OCI-M2 (cell line): ENCODE results near the gene NT5C2.
"Not testable (repeated sequence)": the region's sequence is repeated elsewhere in the genome, so short reads cannot be mapped to it uniquely, and the experiment has no call there.

ENCODE experiments used
- DNase-seq: peaks from one replicate; lab custom pipeline; 2025; ENCODE audit not compliant: unreplicated experiment; lab: John Stamatoyannopoulos, UW

The NT5C2 gene

DNA sequence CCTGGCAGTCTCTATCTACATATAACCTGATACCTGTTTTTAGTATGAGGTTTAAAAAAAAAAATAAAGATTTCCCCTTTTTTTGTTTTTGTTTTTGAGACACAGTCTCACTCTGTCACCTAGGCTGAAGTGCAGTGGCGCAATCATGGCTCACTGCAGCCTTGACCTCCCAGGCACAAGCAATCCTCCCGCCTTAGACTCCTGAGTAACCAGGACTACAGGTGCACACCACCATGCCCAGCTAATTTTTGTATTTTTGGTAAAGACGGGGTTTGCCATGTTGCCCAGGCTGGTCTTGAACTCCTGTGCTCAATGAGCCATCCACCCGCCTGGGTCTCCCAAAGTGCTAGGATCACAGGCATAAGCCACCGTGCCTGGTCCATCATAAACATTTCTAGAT lies 25.5 kb downstream of the NT5C2 start:
- not testable (repeated sequence) for DNase-seq

DNA sequence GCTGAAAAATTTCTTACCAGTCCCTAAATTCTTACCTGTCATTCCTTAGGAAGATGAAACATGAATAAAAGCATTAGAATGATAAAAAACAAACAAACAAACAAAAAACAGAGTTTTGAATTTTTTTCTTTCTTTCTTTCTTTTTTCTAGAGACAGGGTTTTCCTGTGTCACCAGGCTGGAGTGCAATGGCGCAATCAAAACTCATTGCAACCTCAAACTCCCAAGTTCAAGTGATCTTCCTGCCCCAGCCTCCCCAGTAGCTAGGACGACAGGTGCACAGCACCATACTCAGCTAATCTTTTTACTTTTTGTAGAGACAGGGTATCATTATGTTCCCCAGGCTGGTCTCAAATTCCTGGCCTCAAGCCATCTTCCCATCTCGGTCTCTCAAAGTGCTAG lies 26.5 kb downstream of the NT5C2 start:
- no peak for DNase-seq

DNA sequence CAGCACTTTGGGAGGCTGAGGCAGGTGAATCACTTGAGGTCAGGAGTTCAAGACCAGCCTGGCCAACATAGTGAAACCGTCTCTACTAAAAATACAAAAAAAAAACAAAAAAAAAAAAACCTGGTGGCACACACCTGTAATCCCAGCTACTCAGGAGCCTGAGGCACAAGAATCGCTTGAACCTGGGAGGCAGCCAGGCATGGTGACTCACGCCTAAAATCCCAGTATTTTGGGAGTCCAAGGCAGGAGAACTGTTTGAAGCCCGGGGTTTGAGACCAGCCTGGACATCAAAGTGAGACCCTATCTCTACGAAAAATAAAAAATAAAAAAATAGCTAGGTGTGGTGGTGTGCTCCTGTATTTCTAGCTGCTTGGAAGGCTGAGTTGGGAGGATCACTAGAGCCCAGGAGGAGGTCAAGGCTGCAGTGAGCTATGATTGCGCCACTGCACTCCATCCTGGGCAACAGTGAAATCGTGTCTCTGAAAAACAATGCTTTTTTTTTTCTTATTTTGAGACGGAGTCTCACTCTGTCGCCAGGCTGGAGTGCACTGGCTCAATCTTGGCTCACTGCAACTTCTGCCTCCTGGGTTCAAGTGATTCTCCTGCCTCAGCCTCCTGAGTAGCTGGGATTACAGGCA lies 29.2 kb downstream of the NT5C2 start:
- not testable (repeated sequence) for DNase-seq

GRCh38 chr10:103157246-103157645 lies 35.8 kb downstream of the NT5C2 start:
- DNase-seq = no peak

GRCh38 chr10:103155471-103156085 lies 37.5 kb downstream of the NT5C2 start:
- no peak for DNase-seq

DNA sequence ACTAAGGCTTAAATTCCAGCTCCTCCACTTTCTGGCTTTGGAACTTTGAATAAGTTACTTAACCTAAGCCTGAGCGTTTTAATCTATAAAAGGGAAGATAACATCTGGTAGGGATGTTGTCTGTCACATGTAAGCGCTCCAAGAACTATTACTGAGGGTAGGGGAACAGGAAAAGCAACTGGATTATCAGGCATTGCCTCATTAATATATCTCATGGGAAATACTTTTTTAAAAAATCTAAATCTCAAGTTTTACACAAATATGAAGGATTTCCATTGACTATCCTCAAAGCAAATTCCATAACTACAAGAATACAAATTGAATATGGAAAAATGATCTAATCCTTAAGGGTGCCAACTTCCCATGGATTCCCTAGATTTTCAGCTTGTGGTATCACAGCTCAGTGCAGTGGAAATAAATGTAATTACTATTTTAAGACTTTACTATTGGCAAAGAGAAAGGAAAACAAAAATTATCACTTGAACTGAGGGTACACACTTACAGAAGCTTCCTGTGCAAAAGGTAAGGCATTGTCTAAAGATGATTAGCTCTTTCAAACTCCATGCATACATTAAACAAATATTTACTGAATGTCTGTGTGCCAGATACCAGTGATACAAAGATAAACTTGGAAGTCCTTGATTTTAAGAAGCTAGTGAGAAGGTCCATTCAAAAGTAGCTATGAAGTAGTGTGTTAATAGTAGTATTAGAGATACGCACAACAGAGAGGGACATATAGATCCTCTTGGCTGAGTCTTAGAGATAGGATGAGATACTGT lies 38.4 kb downstream of the NT5C2 start:
- DNase-seq = no peak

DNA sequence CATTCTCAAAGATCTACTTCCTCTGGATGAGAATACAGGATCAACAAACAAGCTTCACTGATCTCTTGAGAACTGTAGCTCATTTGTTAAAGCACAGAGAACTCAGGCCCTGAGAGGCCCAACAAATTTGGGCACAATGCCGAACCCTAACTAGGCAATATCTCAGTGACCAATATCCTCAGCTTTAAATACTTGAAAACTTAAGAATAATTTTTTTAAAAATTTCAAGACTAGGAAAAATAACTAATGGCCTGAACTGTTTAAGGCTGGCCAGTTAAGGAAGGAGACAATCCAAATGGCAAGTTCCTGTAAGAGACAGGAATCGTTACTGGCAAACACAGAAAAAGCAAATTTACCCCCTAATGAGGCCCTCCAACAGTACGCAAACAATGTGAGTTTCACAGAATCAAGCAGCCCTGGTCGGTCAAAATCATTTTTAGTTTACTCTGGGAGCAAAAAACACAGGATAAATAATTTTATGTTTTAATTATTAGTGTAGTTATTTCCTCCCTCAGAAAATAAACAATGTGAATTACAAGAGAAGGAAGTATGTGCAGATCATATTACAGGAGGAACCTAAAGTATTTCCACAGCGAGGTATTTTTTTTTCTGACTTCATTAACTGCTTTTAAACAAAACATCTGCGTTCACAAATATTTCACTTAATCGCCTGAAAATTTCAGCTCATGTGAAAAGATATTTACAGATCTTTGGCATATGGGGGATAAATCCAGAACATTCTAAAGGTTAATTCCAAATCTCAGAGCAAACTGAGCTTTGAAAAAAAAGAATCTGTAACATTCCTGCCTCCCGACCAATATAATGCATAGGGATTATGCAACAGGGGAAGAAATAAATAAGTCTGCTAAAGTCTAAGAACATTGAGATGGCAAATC lies 39.5 kb downstream of the NT5C2 start:
- DNase-seq = no peak

GRCh38 chr10:103149991-103150622 lies 43.0 kb downstream of the NT5C2 start:
- DNase-seq = no peak

DNA sequence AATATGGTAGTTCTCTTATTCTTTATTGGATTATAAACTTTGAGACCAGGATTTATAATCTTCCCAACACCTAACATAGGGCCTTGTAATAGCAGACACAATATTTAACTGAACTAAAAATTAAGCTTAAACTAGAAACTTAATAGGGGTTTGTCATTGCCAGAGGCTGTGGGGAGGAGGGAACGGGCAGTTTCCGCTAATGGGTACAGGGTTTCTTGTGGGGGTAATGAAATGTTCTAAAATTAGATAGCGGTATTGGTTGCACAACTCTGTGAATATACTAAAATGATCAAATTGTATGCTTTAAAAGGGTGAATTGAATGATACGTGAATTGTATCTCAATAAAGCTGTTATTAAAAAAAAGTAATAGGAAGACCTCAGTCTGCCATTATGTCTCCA lies 45.4 kb downstream of the NT5C2 start:
- DNase-seq = no peak

DNA sequence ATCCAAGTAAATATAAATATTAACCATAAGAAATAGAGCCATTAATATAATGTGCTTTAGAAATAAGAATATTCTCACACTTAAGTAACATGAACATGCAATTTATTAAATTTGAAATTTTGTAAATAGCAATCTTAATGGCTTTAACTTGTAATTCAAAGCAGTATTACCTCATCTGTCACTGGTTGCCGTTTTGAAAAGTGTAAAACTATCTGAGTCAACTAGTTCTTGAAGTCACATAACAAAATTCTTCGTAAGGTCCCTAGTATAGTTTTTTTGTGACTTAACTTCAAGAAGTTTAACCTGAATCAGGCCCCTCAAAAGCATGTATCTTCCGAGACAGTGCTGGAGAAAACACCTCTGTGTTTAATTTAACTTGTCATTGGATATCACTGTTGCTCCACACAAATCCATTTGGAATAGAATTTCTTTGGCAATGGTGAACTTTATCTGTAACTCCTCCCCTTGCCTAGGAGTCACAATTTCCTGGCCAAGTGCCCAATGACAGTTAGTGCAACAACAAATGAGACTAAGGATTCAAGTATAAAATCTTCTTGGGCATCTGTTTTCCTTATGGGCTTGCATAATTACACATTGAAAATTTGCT lies 47.1 kb downstream of the NT5C2 start:
- no peak for DNase-seq

- DNase-seq = no peak
Observed at GRCh38 chr10:103145046-103145445, 48.0 kb downstream of the NT5C2 start.

DNA sequence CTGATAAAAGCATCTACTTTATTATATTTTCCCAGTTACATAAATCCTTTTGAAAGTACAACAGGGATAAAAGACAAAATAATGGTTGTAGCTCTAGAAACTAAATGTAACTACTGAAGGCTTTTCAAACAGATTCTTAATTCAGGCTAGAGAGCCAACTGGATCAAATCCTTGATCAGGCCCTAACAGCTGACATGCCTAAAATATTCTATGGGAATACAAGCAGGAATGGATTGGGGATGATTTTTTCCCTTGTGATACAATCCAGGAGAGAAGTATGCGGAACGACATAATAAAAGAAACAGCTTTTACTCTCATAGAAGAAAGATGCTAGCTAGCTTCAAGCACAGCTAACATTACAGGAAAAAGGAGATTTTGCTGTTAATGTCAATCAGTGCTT lies 49.0 kb downstream of the NT5C2 start:
- no peak for DNase-seq

DNA sequence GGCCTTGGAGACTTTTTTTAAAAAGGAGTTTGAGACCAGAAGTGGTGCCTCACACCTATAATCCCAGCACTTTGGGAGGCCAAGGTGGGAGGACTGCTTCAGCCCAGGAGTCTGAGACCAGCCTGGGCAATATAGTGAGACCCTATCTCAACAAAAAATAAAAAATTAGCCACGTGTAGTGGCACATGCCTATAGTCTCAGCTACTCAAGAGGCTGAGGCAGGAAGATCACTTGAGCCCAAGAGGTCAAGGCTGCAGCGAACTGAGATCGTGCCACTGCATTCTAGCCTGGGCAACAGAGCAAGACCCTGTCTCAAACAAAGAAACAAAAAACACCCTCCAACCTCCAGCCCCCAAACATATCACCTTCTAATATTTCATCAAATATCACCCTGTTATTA lies 49.4 kb downstream of the NT5C2 start:
- DNase-seq = not testable (repeated sequence)

DNA sequence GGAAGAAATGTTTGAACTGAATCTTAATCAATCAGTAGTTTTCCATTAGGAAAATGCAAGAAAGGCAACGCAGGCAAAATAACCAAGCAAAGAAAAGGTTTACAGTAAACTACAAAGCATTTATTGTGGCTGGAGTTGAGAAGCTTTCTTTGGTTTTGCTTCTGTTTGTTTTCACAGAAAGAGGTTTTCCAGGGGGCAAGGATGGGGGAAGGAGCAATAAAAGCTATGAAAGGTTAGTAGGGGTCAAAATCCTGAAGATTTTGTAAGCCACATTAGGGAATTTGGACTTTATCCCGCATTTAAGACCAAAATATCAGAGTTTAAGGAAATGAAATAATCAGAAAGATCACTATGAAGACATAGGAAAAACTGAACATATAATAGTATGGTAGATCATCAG lies 51.1 kb downstream of the NT5C2 start:
- no peak for DNase-seq

GRCh38 chr10:103140469-103140868 lies 52.6 kb downstream of the NT5C2 start:
- DNase-seq = no peak

DNA sequence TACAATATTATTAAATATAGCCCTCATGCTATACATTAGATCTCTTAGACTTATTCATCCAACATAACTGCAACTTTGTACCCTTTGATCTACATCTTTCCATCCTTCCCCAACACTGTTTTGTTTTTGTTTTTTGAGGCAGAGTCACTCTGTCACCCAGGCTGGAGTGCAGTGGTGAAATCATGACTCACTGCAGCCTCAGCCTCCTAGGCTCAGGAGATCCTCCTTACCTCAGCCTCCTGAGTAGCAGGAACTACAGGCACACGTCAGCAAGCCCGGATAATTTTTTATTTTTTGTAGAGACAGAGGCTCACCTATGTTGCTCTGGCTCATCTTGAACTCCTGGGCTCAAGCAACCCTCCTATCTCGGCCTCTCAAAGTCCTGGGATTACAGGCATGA lies 53.3 kb downstream of the NT5C2 start:
- no peak for DNase-seq

DNA sequence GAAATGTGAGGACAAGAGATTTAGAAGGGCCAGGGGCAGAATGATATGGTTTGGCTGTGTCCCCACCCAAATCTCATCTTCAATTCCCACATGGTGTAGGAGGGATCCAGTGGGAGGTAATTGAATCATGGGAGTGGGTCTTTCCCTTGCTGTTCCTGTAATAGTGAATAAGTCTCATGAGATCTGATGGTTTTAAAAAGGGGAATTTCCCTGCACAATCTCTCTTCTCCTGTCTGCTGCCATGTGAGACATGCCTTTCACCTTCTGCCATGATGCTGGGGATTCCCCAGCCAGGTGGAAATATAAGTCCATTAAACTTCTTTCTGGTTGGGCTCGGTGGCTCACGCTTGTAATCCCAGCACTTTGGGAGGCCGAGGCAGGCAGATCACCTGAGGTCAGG lies 57.9 kb downstream of the NT5C2 start:
- not testable (repeated sequence) for DNase-seq

DNA sequence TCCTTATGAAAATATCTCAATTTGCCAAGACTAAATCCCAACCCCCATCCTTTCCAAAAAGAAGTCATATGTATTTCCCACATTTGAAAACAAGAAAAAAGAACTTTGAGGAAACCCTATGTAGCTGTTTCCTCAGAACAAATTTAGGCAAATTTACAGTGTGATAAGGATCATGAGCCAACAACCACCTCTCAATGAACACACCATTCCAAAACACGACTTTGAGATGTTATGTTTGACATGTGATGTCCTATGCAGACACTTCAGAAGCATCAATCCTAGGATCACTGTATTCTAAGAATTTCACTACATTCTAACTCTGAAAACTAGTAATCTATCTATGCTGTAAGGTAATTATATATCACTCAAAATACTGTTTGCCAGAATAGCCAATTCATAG lies 62.2 kb downstream of the NT5C2 start:
- no peak for DNase-seq

- not testable (repeated sequence) for DNase-seq
Observed at GRCh38 chr10:103130180-103130579, 62.9 kb downstream of the NT5C2 start.

- no peak for DNase-seq
Observed at GRCh38 chr10:103127241-103127640, 65.8 kb downstream of the NT5C2 start.
